ENCODE data around the gene SCYL3.
"Not testable (repeated sequence)": the region's sequence is repeated elsewhere in the genome, so short reads cannot be mapped to it uniquely, and the experiment has no call there.

Gene SCYL3

GRCh38 chr1:169868978-169869377 lies 24.7 kb downstream of the SCYL3 start:
- H3K4me2 ChIP-seq (ENCODE audit: low read depth, low read length, poor library complexity, severe bottlenecking): no peak overlapping the region
- no peak overlapping the region for H2AFZ ChIP-seq (ENCODE audit: low read depth, low read length, severe bottlenecking)
- no peaks in the 10 kb centered on the region for H3K9me3 ChIP-seq (ENCODE audit: insufficient read depth, low read length)

GRCh38 chr1:169867012-169867675 lies 26.6 kb downstream of the SCYL3 start:
- Histone ChIP-seq H3K9me3 (ENCODE audit: insufficient read depth, low read length) (no peaks in the 10 kb centered on the region), H3K79me2 (ENCODE audit: insufficient read depth, low read length) (no peaks in the 10 kb centered on the region), H3F3A (ENCODE audit: insufficient read depth) (no peaks in the 10 kb centered on the region), H3K36me3 (ENCODE audit: low read length) (peaks cover 30% of the 10 kb centered on the region), H2AFZ (ENCODE audit: low read depth, low read length, severe bottlenecking) (no peak overlapping the region), H4K20me1 (ENCODE audit: low read depth, low read length) (no peaks in the 10 kb centered on the region), H3K27me3 (ENCODE audit: low read length) (no peaks in the 10 kb centered on the region), H3K9me2 (replicated peaks; ENCODE audit: insufficient read depth, low read length) (no peaks in the 10 kb centered on the region), H3K4me2 (ENCODE audit: low read depth, low read length, poor library complexity, severe bottlenecking) (no peak overlapping the region), H3K27ac (ENCODE audit: low read depth, low read length) (no peak overlapping the region), H3K4me3 (ENCODE audit: insufficient read depth, low read length, poor library complexity, severe bottlenecking) (no peak overlapping the region), H3K9ac (ENCODE audit: low read length) (no peak overlapping the region)
- TF ChIP-seq EZH2phosphoT487 (conservative IDR thresholded peaks at IDR 0.05; ENCODE audit: low read length) (no peak), CTCF (IDR thresholded peaks at IDR 0.05; ENCODE audit: insufficient read depth, low read length, poor library complexity, severe bottlenecking) (no peak)

More at GRCh38 chr1:169868978-169869377, 24.7 kb downstream of the SCYL3 start:
- peaks cover 44% of the 10 kb centered on the region for H3K36me3 ChIP-seq (ENCODE audit: low read length)
- H3F3A ChIP-seq (ENCODE audit: insufficient read depth): no peaks in the 10 kb centered on the region
- TF ChIP-seq EZH2phosphoT487 (conservative IDR thresholded peaks at IDR 0.05; ENCODE audit: low read length): no peak
- no peak overlapping the region for H3K9ac ChIP-seq (ENCODE audit: low read length)
- H3K79me2 ChIP-seq (ENCODE audit: insufficient read depth, low read length): no peaks in the 10 kb centered on the region
- no peak overlapping the region for H3K27ac ChIP-seq (ENCODE audit: low read depth, low read length)
- H3K9me2 ChIP-seq (replicated peaks; ENCODE audit: insufficient read depth, low read length): no peaks in the 10 kb centered on the region
- H3K4me3 ChIP-seq (ENCODE audit: insufficient read depth, low read length, poor library complexity, severe bottlenecking): no peak overlapping the region
- H3K27me3 ChIP-seq (ENCODE audit: low read length): no peaks in the 10 kb centered on the region
- H4K20me1 ChIP-seq (ENCODE audit: low read depth, low read length): no peaks in the 10 kb centered on the region

- Histone ChIP-seq H3K27me3 (ENCODE audit: low read length) (no peaks in the 10 kb centered on the region), H3K4me3 (ENCODE audit: insufficient read depth, low read length, poor library complexity, severe bottlenecking) (no peak overlapping the region), H3F3A (ENCODE audit: insufficient read depth) (no peaks in the 10 kb centered on the region), H3K36me3 (ENCODE audit: low read length) (peaks cover 26% of the 10 kb centered on the region; the same call in 1 of the 2 replicates), H4K20me1 (ENCODE audit: low read depth, low read length) (no peaks in the 10 kb centered on the region), H3K4me2 (ENCODE audit: low read depth, low read length, poor library complexity, severe bottlenecking) (no peak overlapping the region), H2AFZ (ENCODE audit: low read depth, low read length, severe bottlenecking) (no peak overlapping the region), H3K27ac (ENCODE audit: low read depth, low read length) (no peak overlapping the region), H3K9me2 (replicated peaks; ENCODE audit: insufficient read depth, low read length) (no peaks in the 10 kb centered on the region), H3K9ac (ENCODE audit: low read length) (no peak overlapping the region), H3K79me2 (ENCODE audit: insufficient read depth, low read length) (no peaks in the 10 kb centered on the region), H3K9me3 (ENCODE audit: insufficient read depth, low read length) (no peaks in the 10 kb centered on the region)
- TF ChIP-seq CTCF (IDR thresholded peaks at IDR 0.05; ENCODE audit: insufficient read depth, low read length, poor library complexity, severe bottlenecking) (no peak), EZH2phosphoT487 (conservative IDR thresholded peaks at IDR 0.05; ENCODE audit: low read length) (no peak)
Measured at GRCh38 chr1:169866577-169866976, 27.1 kb downstream of the SCYL3 start.

GRCh38 chr1:169864531-169864930 lies 29.2 kb downstream of the SCYL3 start:
- not testable (repeated sequence) for H3K79me2 ChIP-seq (ENCODE audit: insufficient read depth, low read length); H3K27me3 ChIP-seq (ENCODE audit: low read length); H3K4me2 ChIP-seq (ENCODE audit: low read depth, low read length, poor library complexity, severe bottlenecking); H2AFZ ChIP-seq (ENCODE audit: low read depth, low read length, severe bottlenecking); H4K20me1 ChIP-seq (ENCODE audit: low read depth, low read length); H3K9me3 ChIP-seq (ENCODE audit: insufficient read depth, low read length); H3K4me3 ChIP-seq (ENCODE audit: insufficient read depth, low read length, poor library complexity, severe bottlenecking); H3K9me2 ChIP-seq (replicated peaks; ENCODE audit: insufficient read depth, low read length); H3K9ac ChIP-seq (ENCODE audit: low read length); H3F3A ChIP-seq (ENCODE audit: insufficient read depth); H3K27ac ChIP-seq (ENCODE audit: low read depth, low read length)
- H3K36me3 ChIP-seq (ENCODE audit: low read length): peaks cover 29% of the 10 kb centered on the region
